Activated CD8-positive, alpha-beta memory T cell treated with anti-CD3 and anti-CD28 coated beads, Interleukin-2, amount 50 U/mL, for 1 hour (primary cell): ENCODE results near the gene KIRREL3.

Experiments
- DNase-seq: peaks from one replicate; pipeline ENCODE4 v3.0.0-alpha.2; 2020; ENCODE audit errors: extremely low read depth

Gene KIRREL3

DNA sequence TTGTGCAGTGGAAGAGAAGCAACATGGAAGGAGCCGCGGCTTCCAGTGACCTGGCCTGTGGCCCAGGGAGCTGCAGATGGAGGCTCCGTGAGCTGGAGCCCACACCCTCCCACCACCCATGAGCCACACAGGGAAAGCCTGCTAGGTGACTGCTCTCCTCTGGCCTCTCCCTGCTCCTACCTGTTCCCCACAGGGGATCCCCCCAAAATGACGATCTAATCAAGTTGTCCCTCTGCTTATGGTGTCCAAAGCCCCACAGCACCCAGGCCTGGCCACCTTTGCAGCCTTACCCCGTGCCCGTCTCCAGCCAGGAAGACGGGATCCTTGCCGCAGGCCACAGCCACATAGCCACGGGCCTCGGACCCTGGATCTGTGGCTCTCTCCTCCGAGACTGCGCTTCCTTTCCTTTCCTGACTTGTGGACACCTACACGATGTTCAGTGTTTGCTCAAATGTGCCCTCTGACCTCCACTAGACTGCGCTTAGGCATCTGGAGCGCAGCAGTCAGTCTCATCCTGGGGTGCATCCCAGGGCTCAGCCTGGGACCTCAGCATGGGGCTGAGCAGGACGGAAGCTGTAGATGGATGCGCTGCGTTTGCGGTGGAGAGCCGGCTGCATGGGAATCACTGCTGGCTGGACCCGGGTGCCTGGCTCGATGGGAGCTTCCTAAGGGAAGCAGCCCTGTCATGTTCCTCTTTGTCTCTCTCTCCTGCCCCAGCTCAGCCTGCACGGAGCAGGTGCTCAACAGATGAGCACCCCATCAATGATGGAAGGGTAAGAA, 511.8 kb downstream of the KIRREL3 start:
- no peak for DNase-seq

DNA sequence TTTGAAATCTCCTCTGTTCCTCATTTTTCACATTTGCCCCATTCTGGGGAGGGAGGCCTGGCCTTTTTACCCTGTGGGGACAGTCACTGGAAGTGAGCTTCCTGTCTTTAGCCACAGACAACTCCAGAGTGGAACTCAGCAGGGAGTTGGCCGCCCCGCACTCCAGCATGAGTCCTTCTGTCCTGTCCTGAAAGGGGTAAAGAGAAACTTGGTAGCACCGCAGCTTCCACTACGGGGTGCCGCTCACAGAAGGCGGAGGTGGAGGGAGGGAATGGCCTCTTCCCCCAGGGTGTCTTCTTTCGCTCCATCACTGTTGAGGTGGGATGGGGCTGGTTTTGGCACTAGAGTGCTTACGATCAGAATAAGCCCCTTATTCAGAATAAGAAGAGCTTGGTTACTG, 512.9 kb downstream of the KIRREL3 start:
- DNase-seq: no peak

DNA sequence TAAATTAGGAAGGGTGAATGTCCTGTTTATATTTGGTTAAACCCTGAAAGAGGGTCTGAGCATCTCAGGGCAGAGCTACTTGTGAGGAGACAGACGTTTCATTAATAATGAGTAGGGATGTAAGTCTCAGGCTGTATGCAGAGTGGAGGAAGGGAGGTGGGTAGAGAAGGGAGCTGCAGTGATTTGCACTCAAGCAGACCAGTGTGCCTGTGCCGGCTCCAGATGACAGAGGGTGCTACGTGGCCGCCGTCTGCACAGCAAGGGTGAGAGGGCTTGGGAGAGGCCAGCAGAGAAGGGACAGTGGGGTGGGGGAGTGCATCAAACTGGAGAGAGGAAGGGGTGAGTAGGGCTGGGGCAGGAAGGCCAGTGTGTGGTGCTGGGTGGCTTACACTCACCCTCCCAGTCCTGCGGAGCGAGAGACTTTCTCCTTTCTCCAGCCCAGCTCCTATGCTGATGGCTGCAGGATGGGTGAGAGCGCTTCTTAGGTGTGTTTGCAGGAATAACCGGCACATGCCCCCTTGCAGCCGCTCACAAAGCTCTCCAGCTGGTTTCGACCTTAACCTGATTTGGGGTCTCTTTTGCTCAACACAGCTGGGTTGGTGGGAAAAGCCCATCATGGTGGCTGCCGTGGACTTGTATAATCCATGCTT, 514.5 kb downstream of the KIRREL3 start:
- no peak for DNase-seq

DNA sequence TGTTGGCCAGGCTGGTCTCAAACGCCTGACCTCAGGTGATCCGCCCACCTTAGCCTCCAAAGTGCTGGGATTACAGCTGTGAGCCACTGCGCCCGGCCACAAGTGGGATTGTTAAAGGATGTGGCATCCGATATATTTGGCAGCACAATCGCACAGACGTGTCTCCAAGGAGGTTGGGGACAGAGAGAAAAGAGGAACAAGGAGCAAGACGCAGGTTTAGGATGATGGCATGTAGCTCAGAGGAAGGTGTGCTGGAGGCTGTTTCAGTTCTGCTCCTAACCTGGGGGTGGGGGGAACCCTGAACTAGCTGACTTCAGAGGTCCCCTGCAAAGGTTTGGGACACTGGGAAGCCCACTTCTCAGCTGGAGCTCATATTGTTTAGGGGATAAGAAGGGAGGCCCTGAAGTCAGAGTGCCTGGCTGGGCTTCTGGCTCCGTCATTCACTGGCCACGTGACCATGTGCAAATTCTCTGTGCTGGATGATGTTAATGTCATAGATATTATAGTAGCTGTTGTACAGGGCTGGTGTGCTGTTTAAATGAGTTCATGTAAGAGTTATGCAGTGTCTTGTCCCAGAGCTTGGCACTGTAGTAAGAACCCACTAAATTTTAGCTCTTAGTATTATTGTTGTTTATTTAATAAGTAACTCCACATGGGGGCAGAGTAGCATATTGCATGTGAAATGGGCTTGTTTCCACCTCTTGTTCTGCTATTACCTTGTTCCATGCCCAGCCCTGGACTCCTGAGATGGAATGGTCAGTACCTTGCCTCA, 515.4 kb downstream of the KIRREL3 start:
- no peak for DNase-seq

DNA sequence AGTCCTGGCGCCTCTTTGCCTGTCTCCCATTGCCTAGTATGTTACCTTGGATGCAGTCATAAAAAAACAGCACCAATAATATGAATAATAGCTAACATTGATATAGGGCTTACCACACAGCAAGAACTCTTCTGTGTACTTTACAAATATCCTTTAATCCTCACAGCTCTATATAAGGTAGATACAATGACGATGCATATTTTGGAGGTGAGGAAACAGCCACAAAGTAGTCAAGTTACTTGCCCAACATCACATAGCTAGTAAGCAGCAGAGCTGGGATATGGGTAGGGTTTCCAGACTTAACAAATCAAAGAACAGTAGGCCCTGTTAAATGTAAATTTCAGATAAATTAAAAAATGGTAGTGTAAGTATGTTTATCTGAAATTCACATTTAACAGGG, 516.3 kb downstream of the KIRREL3 start:
- no peak for DNase-seq

DNA sequence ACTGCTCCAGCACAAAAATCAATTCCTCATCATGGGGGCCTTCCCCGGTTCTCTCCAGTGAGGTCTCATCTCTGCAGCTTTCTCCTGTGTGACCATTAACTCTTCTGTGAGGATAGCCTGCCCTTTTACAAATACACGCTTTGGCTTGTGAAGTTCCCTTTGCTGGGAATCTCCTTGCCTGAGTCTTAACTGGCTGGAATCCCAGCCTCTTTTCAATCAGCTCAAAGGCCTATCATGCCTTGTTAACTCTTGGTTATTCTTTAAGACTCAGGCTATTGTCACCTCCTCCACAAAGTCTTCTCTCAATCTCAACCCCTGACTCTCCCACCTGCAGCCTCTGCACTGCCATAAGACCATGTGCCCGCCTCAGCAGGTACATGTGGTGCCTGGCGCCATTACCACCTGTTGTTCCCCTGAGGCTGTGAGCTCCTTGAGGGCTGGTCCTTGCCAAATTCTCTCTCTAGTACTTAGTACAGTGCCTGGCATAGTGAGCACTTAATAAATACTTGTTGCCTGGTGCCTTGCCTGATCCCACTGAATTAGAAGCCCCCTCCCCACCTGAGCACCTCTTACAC, 516.9 kb downstream of the KIRREL3 start:
- no peak for DNase-seq

DNA sequence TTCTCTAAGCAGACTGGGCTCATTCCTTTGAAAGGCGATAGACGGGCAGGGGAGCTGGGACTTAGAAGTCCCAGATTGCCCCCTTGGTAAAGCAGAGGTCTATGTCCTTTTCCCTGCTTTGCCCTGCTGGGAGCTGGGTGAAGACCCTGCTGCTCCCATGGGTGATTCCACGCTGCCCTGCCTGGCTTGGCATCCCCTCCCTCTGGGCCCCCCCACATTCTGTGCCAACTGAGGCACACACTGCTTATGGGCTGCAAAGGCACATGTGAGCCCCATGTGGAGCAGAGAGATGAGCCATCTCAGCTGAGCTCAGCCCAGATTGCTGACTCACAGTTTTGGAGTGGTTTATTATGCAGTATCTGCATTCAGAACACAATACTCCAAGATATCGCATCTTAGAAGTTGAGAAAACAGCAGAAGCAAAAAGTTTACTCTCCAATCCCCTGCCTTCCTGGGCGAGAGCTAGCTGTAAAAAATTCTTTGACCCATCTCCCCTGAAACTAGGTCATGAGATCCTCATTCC, 517.9 kb downstream of the KIRREL3 start:
- DNase-seq: no peak

DNA sequence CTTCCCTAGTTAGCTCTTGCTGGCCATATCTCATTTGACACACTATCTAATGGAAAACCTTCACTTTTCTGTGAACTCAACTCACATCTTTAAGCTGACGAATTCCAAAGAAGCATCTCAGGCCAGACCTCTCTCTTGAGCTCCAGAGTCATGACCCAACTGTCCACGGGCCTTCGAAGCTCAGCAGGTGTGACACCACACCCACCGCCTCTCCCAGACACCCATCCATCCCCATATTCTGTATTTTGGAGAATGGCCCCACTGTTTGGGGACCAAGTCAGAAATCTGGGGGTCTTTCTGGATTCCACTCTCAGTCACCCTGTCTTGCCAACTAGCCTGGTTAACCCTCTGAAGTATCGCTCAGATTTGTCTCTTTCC, 519.3 kb downstream of the KIRREL3 start:
- DNase-seq: no peak

DNA sequence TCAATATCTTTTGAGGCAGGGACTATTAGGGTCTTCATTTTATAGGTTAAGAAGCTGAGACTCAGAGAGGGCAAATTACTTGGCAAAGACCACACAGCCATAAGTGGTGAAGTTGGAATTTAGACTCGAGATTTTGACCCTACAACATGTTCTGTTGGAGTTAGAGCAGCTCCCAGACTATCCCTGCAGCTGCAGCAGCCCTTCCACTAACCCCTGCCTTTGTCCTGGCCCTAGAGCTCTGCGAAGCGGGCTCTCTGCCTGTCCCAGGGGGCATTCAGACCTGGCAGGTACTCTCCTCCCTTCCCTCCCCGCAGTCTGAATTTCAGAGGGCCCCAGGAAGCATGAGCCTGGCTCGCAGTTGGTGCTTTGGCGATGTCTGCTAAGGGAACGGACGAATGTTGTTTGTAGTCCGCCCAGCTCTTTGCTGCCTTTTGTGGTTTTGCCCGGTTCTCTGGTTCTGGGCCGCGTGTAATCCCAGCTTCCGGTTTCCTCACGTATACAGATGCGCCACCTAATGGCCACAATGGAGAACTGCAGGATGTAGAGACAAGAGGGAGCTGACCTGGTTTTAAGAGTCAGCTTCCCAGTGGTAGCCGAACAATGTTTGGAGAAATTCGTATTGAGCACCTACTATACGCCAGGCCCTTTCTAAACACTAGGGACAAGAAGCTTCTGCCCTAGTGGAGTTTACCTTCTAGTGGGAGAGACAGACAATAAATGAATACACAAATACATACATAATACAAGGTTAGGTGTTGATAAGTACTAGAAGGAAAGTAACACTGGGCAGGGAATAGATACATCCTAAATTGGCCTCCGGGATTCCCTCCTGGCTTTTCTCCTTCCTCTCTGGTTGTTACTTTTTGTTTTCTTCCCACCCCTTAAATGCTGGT, 519.9 kb downstream of the KIRREL3 start:
- no peak for DNase-seq

DNA sequence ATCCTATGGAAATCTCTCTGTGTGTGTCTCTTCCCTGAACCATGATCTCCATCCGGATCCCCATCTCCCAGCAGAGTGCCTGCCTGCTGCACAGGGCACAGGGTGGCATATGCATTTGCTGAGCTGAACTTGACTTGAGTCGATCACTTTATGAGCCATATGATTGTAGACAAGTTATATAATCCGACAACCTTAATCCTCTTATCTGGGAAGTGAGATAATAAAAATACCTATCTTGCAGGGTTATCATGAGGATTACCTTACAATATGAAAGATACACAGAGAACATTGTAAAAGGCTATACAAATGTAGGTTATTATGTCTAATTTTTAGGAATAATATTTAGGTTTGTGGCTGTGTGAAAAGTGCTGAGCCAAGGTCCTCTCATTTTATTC, 520.6 kb downstream of the KIRREL3 start:
- no peak for DNase-seq

DNA sequence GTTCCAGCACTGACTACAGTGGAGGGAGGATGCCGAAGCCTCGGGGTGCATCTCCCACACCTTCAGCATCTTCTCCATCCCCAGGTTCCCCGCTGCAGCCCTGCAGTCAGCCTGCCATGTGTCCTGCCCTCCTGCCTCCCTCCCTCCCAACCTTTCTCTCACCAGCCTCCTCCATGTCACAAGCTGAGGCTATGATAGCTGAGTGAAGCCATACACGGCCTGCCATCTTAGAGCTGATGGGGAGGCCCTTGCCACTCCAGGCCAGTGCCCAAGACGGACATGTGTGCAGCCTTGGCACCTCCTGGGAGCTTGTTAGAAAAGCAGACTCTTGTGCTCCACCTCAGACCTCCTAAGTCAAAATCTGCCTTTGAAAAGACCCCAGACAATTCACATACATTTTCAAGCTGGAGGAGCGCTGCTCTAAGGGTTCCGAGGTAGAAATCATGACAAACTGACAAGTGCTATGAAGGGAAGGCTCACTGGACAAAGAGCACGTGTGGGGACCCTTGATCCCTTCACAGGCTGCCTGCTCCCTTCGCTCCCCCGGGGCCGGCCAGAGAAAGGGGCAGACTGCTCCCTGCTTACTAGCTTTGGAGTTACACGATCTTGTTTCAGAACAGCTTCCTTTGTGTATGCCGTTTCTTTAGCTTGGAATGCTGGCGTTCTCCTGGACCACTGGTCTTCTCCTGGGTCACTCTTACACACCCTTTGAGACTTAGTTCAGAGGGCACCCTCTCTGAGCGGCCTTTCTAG, 521.2 kb downstream of the KIRREL3 start:
- DNase-seq: no peak

DNA sequence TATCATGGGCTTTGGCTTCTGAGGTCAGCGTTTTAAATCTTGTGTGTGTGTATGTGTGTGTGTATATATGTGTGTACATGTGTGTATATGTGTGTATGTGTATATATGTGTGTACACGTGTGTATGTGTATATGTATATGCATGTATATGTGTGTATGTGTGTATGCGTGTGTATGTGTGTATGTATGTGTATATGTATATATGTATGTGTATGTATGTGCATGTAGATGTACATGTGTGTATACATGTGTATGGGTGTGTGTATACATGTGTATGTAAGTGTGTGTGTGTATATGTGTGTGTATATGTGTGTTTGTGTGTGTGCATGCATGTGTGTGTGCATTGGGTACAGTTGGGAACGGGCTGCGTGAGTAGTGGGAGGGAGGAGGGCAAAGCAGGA, 522.1 kb downstream of the KIRREL3 start:
- no peak for DNase-seq

DNA sequence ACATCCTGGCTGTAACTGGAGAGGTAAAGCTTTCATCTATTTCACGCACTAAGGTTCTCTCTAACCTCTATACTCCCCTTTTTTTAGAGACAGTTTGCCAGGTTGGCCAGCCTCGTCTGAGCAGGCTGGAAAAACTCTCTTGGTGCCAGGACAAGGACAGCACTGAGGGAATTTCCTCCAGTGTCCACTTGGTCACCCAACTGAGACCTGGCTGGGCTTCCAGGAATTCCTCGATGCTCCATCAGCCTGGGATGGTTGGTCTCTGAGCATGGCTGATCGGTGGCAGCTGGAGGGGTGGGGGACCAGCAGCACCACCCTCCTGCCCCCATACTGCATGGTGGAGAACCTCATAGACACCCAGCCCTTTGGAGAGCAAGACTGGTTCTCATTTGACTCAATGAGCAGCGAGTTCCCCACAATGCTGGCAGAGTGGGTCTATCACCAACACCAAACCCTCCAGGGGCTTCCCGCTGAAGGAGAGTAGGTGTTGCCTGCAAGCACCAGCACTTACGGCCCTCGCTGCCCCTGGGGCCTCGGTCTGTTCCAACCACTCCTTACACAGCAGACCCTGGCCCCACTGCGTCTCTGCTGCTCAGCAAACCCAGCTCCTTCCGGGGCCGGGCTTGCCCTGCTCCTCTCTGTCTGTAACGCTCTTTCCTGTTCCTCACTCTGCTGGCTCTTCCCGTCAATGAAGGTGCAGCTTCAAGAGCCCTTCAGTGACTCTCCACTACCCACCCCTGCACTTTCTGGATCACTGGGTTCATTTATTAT, 522.9 kb downstream of the KIRREL3 start:
- no peak for DNase-seq

DNA sequence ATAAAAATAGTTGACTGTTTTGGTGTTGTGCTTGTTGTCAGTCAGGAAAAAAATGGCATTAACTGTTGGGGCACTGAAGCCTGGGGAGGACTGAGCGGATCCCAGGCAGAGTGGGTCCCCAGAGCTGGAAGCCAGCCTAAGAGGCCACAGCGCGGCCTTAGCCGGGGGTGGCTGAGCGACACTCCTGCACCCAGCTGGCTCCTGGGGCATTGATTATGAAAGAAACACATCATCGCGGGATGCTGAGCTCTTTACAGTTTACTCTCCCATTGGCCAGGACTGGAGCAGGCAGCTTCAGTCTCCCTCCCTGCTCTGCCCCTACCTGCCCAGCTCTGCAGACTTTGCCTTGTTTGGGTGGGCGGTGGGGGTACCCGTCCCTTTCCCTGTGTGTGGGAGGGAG, 523.6 kb downstream of the KIRREL3 start:
- no peak for DNase-seq

DNA sequence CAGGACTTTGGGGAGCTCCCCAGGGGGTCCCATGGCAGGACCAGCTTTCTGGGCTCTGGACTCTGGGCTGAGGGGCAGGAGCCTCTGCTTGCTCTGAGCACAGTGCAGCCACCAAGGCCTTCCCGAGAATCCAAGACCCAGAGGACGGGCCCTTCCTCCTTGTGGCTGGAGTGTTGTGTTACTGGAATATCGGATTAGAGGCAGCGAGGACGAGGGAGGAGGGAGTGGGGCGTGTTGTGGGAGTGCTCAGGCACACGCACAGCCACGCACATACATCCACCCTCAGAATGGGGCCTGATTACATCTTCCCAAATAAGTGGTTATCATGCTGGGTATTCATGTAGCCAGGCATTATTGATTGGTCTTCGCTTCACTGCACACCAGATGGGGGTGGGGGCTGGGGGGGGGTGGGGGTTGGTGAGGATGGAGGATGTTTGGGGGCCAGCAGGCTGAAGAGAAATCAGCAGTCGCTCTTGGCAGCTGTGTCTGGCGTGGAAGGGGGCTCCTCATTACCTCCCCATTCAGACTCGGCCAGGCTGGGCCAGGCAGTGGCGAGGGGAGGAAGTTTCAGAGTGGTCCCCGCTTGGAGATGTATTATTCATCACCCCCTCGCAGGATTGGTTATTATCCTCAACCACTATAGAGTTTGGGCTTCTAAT, 524.2 kb downstream of the KIRREL3 start:
- no peak for DNase-seq

DNA sequence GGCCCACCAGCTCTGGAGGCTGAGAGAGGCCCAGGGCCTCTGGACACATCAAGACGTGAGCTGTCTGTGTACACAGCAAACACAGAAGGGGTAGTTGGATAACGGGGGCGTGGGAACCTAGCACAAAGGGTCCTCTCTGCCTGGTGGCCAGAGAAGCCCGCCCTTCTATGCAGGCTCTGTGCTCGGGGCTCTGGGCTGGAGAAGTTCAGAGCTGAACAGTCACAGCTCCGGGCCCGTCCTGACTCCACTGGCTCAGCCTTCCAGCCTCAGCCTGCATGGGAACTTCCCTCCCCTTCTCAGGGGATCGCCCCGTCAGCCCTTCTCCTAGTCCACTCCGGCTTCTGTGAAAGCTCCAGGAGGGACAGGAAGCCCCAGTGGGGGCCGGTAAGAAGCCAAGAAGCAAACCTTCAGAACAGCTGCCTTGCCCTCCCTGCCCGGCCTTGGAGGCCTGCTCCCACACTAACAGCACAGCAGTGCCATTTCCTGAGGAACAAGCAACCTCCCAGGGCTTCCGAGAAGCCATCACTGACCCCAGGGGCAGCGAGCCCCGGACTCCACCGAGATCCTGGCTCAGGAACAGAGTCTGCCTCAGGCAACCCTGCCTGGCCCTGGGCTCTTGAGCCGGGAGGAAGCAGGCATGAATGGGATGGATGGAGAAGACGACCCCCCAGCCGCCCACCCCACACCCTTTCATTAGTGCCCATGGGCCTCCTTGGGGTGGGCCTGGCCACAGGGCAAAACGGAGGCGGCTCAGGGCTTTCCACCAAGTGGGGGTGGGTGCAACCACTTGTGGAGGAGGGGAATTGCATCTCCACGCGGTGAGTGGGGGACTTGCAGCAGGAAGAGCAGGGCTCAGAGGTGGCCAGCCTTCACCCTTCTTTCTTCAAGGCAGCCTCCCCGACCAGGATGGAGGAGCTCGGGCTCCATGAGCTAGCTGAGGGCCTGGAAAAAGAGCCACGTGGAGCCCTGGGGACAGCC, 525.3 kb downstream of the KIRREL3 start:
- no peak for DNase-seq

DNA sequence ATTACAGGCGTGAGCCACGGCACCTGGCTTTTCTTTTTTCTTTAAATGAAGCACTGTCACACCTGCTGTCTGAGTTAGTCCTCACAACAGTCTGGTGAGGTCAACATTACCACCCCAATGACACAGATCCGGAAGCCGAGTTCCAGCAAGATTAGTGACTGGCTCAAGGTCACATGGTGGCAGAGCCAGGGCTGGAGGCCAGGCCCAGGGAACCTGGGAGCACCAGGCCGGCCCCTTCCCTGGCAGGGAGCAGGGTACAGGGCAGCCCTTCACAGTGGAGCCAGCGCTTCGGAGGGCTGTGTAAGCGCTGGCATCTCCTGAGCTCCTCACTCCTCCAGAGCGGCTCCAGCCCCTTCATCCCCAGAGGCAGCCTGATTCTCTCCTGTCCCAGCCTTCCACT, 526.4 kb downstream of the KIRREL3 start:
- no peak for DNase-seq

DNA sequence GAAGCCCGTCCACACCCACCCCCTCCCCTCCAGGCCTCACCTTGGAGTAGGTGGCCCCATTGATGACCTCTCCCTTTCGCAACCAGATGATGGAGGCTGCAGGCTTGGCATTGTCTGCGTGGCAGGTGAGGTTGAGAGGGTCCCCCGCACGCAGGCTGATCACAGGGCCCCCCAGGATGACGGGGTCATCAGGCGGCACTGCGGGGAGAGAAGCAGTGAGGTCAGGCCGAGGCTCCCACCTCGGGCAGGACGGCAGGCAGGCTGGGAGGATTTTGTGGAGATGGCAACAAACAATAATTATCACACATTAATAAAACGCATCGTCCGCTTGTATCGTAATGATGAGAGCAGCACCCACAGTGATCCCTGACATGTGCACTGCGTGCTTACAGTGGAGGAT, 527.3 kb downstream of the KIRREL3 start:
- DNase-seq: no peak
